K562 (cell line): ENCODE data around the gene SHC1. TPM values are rescaled to one million over a fixed set of nuclear protein-coding genes. Genes with fewer than 3 reads are reported as not detected.

Experiments used
- DEAF1 ChIP-seq: fragments of 450-650 bp; formaldehyde crosslinking; IDR thresholded peaks from 2 replicates; pipeline ENCODE4 v1.4.0; 2020; ENCODE audit warnings: mild to moderate bottlenecking, moderate library complexity
- GABPB1 ChIP-seq: sonication (generic); formaldehyde crosslinking; IDR thresholded peaks from 2 replicates; pipeline ENCODE4 v1.8.0; 2022; ENCODE audit warnings: mild to moderate bottlenecking, missing genetic modification reagents
- KDM5B ChIP-seq: fragments of 200-600 bp; sonication (generic); IDR thresholded peaks from 2 replicates; pipeline ENCODE4 v1.6.1; 2012; ENCODE audit warnings: low read depth, mild to moderate bottlenecking, moderate library complexity, low read length, control low read depth, inconsistent platforms; ENCODE audit not compliant: insufficient replicate concordance
- KLF16 ChIP-seq: IDR thresholded peaks from 2 replicates; pipeline ENCODE4 v1.6.1; 2016; ENCODE audit warnings: antibody characterized with exemption
- MYC ChIP-seq, 2 experiments: fragments of 250-450 bp in 1 of 2; sonication (Bioruptor Pico) in 1 of 2; IDR thresholded peaks; 2 replicates each; pipeline versions ENCODE4 v1.5.1 to v1.6.1; 2012 to 2021; ENCODE audit warnings: low read depth in 2 of 2, borderline replicate concordance in 1 of 2, improper control_type of control experiment in 1 of 2, low read length in 1 of 2, mild to moderate bottlenecking in 1 of 2, moderate library complexity in 1 of 2
- NFYB ChIP-seq: IDR thresholded peaks from 2 replicates; pipeline ENCODE4 v1.6.1; 2011; ENCODE audit warnings: mild to moderate bottlenecking, moderate library complexity; ENCODE audit not compliant: insufficient read length; ENCODE audit errors: extremely low read depth
- PCBP1 ChIP-seq: fragments of 200-400 bp; formaldehyde crosslinking; IDR thresholded peaks from 2 replicates; pipeline ENCODE4 v1.6.1; 2018; ENCODE audit warnings: mild to moderate bottlenecking, low read depth, low read length; ENCODE audit not compliant: poor library complexity, severe bottlenecking
- PML ChIP-seq: IDR thresholded peaks from 2 replicates; pipeline ENCODE4 v1.6.1; 2012; ENCODE audit warnings: low read length, inconsistent platforms
- ZBTB40 ChIP-seq, 2 experiments: fragments of 450-650 bp in 1 of 2; sonication (generic) in 1 of 2; formaldehyde crosslinking in 1 of 2; IDR thresholded peaks; 2 replicates each; pipeline versions ENCODE4 v1.7.1 to v1.9.0; 2016 to 2022; ENCODE audit warnings: inconsistent platforms in 1 of 2, mild to moderate bottlenecking in 1 of 2, missing genetic modification reagents in 1 of 2
- ZBTB5 ChIP-seq: fragments of 450-650 bp; IDR thresholded peaks from 2 replicates; pipeline ENCODE4 v1.6.1; 2017; ENCODE audit warnings: antibody characterized with exemption
- ZNF175 ChIP-seq: fragments of 200-800 bp; sonication (Bioruptor generic); IDR thresholded peaks from 2 replicates; pipeline ENCODE4 v1.6.1; 2016; ENCODE audit warnings: low read depth, mild to moderate bottlenecking, missing genetic modification characterization, missing compliant biosample characterization
- ZNF707 ChIP-seq: fragments of 250-450 bp; sonication (Bioruptor Pico); conservative IDR thresholded peaks from 2 replicates; pipeline ENCODE4 v1.8.0; 2022; ENCODE audit warnings: inconsistent platforms, mild to moderate bottlenecking, moderate library complexity
- ZSCAN29 ChIP-seq: fragments of 450-650 bp; IDR thresholded peaks from 2 replicates; pipeline ENCODE4 v1.6.1; 2017
- polyA plus RNA-seq, 8 experiments: library from polyadenylated mRNA; depleted of rRNA in 4 of 8; stranded (reverse) in 5 of 8; unstranded in 3 of 8; fragments of >200 nt; fragmentation: Nextera tagmentation in 2 of 8; fragmentation: Illumina TruSeq in 1 of 8; extraction: Ambion mirVana in 2 of 8; extraction: Trizol in 1 of 8; gene quantifications; 2 replicates each; pipeline versions ENCODE4 v1.2.1 to v1.2.3, GENCODE V29; 2011 to 2014; ENCODE audit warnings: inconsistent platforms in 1 of 8, missing spikeins in 1 of 8
- total RNA-seq, 7 experiments: library from RNA; depleted of rRNA in 6 of 7; stranded (reverse); fragments of >200 nt in 6 of 7; fragmentation: Illumina TruSeq in 2 of 7; extraction: Trizol in 2 of 7; gene quantifications; 2 replicates each; pipeline versions ENCODE4 v1.2.1 to v1.2.3, GENCODE V29; 2011 to 2021; ENCODE audit warnings: low replicate concordance in 1 of 7

Gene SHC1
- total and polyA plus RNA-seq, 9 of the 15 experiments (the other 6 are each of a cell fraction or from before 2014, with no cell fraction given): 4.1 to 113 (median 51.9) TPM

GRCh38 chr1:154974102-154974807 lies 3.7 kb upstream of the SHC1 start, which contains the start of gene CKS1B (continued):
- TF ChIP-seq ZBTB5: peak; percentile 65; the same call in 1 of the 2 replicates
- TF ChIP-seq ZNF175: no peak
- TF ChIP-seq KLF16: no peak
- peak; percentile 88; the same call in 1 of the 2 replicates for TF ChIP-seq GABPB1 (CRISPR knock-in tag)
- no peak for TF ChIP-seq PCBP1
- TF ChIP-seq ZNF707 (CRISPR knock-in tag): no peak
- no peak; the same call in 1 of the 2 replicates for TF ChIP-seq ZSCAN29
- no peak for TF ChIP-seq DEAF1
- peak; percentile 95 for TF ChIP-seq MYC (IDR thresholded peaks at IDR 0.05; ENCODE audit: low read depth, low read length)
- 0 out of 2 replicates have a peak, but pooled peaks have one; percentile 72 for TF ChIP-seq MYC (CRISPR knock-in tag; IDR thresholded peaks at IDR 0.05; ENCODE audit: borderline replicate concordance, low read depth)
- peak; percentile 69 for TF ChIP-seq KDM5B
- peak; percentile 92 for TF ChIP-seq NFYB
- peak; percentile 81; the same call in 1 of the 2 replicates for TF ChIP-seq PML
- peak; percentile 99 for TF ChIP-seq ZBTB40 (IDR thresholded peaks at IDR 0.05)
- peak; percentile 91 for TF ChIP-seq ZBTB40 (CRISPR knock-in tag; IDR thresholded peaks at IDR 0.05)
